Activated CD8-positive, alpha-beta memory T cell treated with anti-CD3 and anti-CD28 coated beads for 48 hours (primary cell): ENCODE measurements around the gene ASGR1.

Experiments used
- DNase-seq, 3 experiments: peaks; one replicate each; pipeline ENCODE4 v3.0.0-alpha.2; 2020; ENCODE audit warnings: low read depth in 2 of 3, low spot score in 2 of 3

Gene ASGR1

DNA sequence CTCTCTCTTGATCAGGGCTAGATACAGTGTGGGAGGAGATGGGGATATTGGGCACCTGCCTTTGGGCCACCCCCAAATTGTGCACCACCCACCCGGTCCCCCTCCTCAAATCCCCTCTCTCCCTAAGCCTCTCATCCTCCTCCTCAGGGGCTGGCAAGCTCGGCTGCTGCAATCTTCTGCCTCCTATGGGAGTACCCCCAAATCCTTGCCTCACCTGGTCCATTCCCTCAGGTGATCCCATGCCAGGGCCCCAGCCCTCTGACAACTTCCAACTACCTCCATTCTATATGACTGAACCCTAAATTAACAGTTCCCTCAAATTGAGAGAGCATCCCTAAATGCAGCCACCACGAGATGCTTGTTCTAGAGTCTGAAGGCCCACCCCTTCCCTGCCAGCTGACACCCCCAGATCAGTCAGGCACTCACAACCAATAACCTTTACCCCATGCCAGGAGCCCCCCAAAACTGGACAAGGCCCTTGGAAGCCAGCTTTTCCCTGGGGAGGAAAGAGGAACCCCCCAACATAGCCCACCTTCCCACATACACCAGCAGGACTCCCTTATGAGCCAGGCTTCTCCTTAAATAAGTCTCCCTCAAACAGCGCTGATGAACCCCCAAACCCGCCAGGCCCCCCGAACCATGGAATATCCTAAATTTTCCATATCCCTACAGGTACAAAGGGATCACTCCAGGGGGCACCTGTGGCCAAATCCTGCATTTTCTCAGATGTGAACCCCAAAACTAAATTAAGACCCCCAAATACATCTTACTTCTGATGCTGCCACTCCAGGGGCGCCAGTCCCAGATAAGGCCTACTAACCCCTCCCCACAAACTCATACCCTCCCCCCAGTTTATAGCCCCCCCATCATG is 37.3 kb upstream of the ASGR1 start:
- DNase-seq = no peak

GRCh38 chr17:7215652-7216180 is 36.5 kb upstream of the ASGR1 start:
- DNase-seq = no peak

GRCh38 chr17:7215136-7215638 is 36.0 kb upstream of the ASGR1 start:
- no peak for DNase-seq

GRCh38 chr17:7214300-7215135 is 35.3 kb upstream of the ASGR1 start:
- DNase-seq = peak; percentile 98 to 99 (median 99)

GRCh38 chr17:7213895-7214299 is 34.7 kb upstream of the ASGR1 start:
- no peak for DNase-seq

DNA sequence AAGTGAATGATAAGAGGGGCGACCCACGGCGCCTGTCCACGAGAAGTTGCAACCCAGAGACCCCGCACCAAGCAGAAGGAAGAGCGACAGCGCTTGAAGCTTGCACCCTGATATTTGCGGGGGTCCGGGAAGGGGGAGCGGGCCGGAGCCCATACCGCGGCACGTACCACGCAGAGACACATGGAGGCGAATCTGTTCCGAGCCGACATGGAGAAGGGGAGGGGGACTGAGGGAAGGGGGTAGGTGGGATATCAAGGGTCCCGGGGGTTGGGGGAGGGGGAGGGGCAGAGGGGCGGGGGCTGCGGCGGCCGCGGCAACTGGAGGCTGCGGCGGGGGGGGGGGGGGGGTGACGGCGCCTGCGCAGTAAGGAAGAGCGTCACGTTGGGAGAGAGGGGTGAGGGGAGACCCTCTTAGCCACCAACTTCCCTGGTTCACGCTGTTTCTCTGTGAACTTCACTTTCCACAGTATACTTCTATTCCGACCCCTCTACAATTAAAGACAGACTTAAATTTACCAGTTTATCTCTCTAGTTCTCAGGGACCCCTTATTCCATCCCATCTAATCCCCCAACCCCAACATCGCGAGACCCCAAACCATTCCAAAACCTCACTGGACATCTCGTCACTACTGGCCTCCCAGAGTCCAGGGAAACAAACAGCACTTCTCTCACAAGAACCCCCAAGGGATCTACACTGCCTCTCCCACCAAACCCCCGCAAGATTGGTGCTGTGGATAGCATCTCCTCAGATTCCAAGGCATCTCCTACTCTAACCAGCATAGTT is 32.5 kb upstream of the ASGR1 start:
- DNase-seq = no peak

GRCh38 chr17:7208754-7209460 is 29.7 kb upstream of the ASGR1 start:
- no peak for DNase-seq

GRCh38 chr17:7208027-7208571 is 28.9 kb upstream of the ASGR1 start:
- DNase-seq = no peak

DNA sequence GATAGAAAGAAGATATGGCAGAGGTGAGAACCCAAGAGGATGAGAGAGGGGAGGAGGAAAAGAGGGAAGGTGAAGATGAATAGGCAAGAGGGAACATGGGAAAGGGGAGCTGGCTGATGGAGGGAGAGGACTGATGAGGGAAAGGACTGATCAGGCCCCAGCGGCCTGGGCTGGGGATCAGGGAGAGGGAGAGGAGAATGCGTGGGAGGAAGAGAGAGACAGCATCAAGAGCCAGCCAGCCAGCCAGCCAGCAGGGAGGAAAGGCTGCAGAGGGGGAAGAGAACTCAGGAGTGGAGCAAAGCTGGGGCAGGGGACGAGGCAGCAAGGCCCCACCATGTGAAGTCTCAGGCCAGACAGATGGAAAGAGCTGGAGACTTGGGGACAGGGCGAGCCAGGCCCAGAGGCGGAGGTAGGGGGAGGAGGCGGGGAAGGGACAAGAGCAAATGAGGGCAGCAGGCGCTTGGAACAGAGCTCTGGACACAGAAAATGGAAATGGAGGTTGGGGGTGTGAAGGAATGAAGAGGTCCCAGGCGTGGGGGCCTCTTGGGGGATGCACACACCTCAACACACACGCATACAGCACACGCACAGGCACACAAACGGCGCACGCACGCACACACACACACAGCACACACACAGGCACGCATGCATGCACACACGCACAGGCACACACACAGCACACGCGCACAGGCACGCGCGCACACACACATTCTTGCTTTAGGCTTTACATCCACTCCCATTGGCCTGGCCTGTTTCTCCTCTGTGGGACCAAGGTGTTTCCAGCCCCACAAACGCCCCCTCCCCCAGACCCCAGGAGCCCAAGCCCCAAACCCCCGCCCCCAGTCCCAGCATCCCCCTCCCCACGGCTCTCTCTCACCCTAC is 28.2 kb upstream of the ASGR1 start:
- DNase-seq = no peak

DNA sequence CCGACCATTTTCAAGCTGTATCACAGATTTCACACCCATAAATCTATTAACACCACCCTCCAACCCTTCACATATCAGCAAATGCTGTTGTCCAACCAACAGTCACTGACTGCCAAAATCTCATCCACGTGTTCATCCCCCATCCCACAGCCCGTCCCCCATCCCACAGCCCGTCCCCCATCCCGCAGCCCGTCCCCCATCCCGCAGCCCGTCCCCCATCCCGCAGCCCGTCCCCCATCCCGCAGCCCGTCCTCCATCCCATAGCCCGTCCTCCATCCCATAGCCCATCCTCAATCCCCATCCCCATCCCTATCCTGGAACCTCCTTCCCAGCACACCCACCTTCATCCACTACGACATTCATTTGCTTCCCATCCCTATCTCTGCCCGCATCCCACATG is 26.4 kb upstream of the ASGR1 start:
- no peak for DNase-seq

DNA sequence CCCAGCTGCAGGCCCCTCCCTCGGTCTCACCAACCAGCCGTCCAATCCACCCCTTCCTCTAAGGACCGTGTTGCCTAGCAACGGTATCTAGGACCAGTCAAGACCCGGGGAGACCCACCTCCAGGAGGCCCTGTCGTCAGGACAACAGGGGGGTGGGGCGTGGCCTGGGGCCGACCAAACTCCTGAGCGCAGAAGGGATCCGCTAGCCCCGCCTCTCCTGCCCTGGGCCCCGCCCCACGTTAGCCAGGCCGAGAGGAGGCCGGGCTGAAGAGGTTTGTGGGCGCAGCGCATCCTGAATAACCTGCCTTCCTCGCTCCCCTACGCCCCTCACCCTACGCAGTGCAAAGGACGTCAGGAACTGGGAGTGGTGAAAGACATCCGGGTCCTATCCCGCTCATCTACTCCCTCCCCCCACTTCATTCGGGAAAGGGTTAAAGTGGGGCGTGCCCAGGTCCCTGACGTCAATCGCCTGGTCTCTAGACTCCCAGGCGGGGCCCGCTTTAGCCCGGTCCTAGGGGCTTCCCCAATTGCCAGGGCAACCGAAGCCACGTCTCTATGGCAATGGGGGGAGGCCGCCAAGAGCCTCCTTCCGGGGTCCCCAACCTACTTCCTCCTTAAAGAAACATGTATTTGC is 25.8 kb upstream of the ASGR1 start:
- peak; percentile 81 to 86 (median 86) for DNase-seq

DNA sequence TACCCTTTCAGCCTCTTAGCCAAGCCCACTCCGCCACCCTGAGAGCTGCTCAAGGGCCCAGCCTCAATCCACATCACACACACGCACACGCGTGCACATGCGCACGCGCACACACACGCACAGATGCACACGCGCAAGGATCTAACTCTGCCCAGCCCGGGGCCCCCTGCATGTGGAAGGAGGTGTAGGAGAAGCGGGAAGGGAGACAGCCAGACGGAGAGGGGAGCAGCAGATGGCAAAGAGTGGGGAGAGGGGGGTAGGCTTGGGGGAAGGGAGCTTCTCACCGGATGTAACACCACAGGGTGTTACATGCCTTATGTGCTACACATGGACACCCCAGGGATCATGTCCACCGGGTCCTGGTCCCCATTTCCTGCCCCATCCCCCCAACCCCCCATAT is 25.2 kb upstream of the ASGR1 start:
- no peak for DNase-seq

- DNase-seq = no peak
Measured at GRCh38 chr17:7203391-7203790, 24.2 kb upstream of the ASGR1 start.

DNA sequence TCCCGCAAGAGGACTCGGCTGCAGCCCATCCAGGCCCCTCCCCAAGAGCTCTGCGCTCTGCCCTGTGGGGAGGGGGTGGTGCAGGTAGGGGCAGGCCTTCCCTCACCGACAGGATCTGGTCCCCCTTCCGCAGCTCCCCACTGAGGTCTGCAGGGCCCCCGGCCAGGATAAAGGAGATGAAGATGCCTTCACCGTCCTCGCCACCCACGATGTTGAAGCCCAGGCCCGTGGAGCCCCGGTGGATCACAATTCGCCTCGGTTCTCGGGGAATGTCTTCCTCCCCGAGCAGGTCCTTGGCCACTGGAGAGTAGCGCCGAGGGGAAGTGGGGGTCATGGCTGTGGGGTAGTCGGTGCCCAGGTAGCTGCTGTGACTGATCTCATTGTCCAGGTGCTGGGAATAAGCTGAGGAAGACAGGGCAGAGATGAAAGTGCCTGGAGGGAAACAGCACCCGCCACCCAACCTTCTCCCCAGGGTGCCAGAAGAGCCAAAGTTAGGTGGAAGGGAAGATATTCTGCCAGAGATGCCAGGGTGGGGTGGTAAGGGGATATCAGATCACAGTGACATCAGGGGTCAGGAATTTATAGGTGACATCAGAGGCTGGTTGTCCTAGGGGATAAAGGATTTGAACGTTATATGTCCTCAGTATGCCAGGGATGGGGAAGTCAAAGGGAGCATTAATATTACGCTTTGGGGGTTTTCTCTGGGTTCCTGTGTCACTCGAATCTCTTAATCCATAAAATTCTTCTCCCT is 17.7 kb upstream of the ASGR1 start:
- DNase-seq = no peak

DNA sequence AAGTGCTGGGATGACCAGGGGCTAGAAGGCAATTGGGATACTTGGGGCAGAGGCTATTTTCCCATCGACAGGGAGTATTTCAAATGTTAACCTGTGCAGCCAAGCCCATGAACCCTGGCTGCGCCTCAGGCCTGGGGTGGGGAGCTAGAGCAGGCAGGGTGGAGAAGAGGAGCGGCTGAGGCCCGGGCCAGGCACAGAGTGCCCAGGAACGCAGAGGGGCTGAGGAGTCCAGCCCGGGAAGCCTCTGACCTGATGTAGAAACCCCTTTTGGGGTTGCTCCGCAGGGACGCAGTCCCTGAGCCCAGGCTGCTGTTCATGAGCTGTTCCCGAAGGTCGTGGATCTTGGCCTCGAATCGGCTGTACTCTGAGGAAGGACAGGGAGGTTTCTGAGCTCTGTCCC is 16.8 kb upstream of the ASGR1 start:
- DNase-seq = no peak

DNA sequence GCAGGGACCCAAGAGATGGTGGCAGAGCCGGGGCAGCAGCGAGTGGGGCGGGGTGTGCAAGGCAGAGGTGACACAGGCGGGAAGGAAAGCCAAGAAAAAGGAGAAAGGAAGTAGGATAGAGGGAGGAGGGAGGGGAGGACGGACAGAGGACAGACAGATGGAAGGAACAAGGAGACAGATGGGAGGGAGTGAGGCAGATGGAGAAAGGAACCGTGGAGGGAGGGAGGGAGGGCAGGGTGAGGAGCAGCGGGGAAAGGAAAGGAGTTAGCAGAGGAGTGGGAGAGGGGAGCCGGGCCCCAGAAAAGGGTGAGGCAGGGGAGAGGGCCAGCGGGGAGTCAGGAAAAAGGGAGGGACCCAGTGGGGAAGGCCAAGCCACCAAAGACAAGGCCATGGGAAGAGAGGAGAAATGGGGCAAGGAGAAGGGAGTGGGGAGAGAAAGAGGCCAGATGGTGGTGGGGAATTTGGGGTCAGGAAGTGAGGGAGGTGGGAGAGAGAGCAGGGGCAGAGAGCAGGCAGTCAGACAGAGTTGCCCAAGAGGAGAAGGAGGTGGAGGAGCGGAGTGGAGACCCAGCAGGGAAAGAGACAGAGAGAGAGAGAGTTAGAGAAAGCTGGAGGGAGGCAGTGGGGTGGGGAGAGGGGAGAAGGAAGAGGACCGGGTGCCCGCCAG is 13.2 kb upstream of the ASGR1 start:
- DNase-seq = no peak

DNA sequence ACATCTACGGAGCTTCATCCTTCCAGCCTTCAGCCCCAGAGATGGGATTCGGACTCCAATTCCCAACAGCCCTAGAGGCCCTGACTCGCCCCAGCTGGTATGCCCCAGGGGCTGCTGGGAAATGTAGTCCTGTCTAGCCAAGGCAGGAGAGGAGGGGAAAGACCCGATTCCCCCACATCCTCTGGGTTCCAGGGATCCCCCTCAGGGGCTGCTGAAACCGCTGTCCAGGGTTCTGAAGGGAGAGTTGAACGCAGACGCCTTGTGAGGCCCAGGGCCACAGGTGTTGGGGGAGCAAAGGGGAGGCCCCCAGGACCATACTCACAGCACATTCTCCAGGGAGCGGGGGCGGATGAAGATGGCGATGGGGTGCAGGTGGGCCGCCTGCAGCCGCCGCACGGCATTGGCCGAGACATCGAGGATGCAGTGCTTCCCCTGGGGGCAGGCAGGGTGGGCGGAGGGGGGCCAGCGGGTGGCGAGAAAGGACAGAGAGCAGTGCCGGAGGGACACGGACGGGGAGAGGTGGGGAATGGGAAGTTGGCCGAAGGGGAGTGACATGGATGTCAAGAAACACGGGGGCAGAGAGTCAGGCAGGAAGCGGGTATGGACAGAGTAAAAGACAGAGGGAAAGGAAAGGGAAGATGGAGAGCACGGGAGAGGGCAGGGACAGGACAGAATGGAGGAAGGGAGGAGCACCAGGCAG is 12.6 kb upstream of the ASGR1 start:
- no peak for DNase-seq
